ENCODE measurements around the gene PLCL2.
A peak's percentile ranks its signal among the peaks of the same experiment; 100 is the strongest.

Gene PLCL2

GRCh38 chr3:17050071-17050470, 165.3 kb downstream of the PLCL2 start:
- DNase-seq, result peak; percentile 52 to 80 (median 75)

DNA sequence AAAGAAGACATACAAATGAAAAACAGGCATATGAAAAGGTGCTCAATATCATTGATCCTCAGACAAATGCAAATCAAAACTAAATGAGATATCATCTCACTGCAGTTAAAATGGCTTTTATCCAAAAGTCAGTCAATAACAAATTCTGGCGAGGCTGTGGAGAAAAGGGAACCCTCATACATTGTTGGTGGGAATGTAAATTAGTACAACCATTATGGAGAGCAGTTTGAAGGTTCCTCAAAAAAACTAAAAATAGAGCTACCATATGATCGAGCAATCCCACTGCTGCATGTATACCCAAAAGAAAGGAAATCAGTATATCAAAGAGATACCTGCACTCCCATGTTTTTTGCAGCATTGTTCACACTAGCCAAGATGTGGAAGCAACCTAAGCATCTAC, 165.8 kb downstream of the PLCL2 start:
- DNase-seq, result peak in 2 of 3 donors; percentile 7 to 22

- DNase-seq, result peak; percentile 55 to 81 (median 77)
Measured at GRCh38 chr3:17052363-17052762, 167.6 kb downstream of the PLCL2 start.

GRCh38 chr3:17054301-17054981, 169.7 kb downstream of the PLCL2 start:
- DNase-seq, result peak; percentile 42 to 67 (median 44)

GRCh38 chr3:17054982-17055343, 170.2 kb downstream of the PLCL2 start:
- no peak for DNase-seq

- DNase-seq, result no peak
Measured at GRCh38 chr3:17055374-17056276, 170.9 kb downstream of the PLCL2 start.

- DNase-seq, result no peak
Measured at GRCh38 chr3:17057321-17057720, 172.6 kb downstream of the PLCL2 start.

DNA sequence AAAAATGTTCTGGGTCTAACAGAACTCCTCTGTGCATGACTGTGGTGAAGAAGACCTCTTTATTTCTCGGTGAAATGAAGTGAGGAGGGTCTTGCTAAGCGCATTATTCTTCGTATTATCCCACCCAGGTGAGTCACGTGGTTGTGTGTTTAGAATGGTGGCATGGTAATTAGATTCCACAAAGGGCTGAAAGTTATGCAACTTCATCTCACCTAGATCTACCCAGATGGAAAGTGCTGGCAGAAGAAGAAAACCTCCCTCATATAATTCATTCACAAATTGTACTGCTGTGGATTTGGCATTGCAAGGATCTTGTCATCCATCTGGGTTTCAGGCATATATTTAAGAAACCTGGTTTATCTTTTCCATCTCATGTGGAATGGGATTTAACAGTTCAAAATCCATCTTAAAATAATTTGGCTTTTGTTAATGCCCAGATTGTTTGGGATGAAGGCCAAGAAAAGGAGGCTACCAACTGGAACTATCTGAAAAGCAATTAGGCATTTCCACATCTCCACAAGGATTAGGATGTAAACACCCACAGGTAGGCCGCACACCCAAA, 175.3 kb downstream of the PLCL2 start:
- DNase-seq, result no peak

GRCh38 chr3:17061005-17061404, 176.2 kb downstream of the PLCL2 start:
- no peak for DNase-seq

DNA sequence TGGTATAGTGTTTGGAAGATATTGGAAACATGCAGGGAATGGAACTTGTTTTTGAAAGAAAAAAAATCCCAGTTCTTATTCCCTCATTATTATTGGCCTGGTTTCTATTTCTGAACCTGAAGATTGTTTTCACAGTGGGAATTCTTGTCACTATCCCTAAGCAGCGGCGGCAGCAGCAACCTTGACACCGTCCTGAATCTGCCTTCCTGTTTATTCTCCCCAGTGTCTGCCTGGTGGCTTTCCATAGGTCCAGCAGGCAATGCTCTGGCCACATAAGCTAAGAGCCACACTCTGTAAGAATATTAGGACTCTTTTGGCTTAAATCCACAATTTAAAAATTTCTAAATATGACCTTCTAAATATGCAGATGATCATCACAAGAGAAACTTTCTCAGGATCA, 178.0 kb downstream of the PLCL2 start:
- DNase-seq, result no peak

DNA sequence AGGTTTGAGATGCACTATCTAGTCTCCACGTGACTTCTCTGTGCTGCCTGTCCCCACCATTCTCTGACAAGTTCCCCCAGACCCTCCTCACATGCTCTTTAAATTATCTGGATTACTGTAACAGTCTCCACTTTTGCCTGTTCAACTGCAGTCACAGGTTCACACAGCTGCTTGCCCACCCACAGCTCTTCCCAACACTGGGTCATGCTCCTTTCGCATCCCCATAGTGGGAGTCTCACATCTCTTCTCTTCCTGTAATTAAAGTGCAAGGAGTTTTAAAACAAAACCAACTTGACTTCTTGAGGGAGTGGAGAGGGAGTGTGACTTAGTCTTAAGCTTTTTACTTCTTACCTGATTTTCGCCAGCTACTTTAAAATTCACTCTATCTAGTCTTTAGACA, 178.8 kb downstream of the PLCL2 start:
- no peak for DNase-seq

- no peak for DNase-seq
Measured at GRCh38 chr3:17065315-17065714, 180.6 kb downstream of the PLCL2 start.

- no peak for DNase-seq
Measured at GRCh38 chr3:17065881-17066280, 181.1 kb downstream of the PLCL2 start.

DNA sequence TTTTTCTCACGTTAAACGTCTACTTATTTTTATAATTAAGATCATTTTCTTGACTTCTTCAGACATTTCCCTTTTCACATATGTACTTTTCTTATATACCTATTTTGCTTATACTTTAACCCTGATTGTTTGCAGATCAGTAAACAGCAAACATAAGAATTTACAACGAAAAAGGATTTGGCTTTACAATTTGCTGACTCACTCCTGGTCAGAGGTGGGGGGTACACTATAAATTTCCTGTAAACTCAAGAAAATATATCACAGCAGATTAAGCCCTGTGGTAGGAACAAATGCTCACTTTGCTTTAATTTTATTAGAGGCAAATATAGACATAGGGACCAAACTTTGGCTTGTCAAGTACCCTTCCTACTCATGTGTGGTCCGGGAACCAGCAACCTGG, 185.0 kb downstream of the PLCL2 start:
- DNase-seq, result no peak

GRCh38 chr3:17070161-17070959, 185.6 kb downstream of the PLCL2 start:
- DNase-seq, result no peak

DNA sequence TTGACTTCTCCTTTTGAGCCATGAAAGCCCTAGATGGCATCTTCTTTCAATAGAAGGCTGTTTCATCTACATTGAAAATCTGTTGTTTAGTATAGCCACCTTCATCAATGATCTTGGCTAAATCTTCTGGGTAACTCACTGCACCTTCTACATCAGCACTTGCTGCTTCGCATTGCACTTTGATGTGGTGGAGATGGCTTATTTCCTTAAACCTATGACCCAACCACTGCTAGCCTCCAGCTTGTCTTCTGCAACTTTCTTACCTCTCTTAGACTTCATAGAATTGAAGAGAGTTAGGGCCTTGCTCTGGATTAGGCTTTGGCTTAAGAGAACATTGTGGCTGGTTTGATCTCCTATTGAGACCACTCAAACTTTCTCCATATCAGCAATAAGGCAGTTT, 189.8 kb downstream of the PLCL2 start:
- DNase-seq, result no peak

- no peak for DNase-seq
Measured at GRCh38 chr3:17075358-17075757, 190.6 kb downstream of the PLCL2 start.

- DNase-seq, result no peak
Measured at GRCh38 chr3:17075907-17076306, 191.2 kb downstream of the PLCL2 start.

GRCh38 chr3:17076940-17077605, 192.3 kb downstream of the PLCL2 start:
- peak; percentile 14 to 33 (median 28) for DNase-seq

GRCh38 chr3:17077606-17078005, 192.9 kb downstream of the PLCL2 start:
- DNase-seq, result no peak

GRCh38 chr3:17078926-17079465, 194.2 kb downstream of the PLCL2 start:
- no peak for DNase-seq

GRCh38 chr3:17079933-17080332, 195.2 kb downstream of the PLCL2 start:
- DNase-seq, result no peak
